ENCODE measurements around the gene OR2W1. TPM values are rescaled to one million over a fixed set of nuclear protein-coding genes. Genes with fewer than 3 reads are reported as not detected.

Gene OR2W1
- total RNA-seq, 4 donors from 2014 or later: not detected

- DNase-seq: peak in 1 of 3 donors; percentile 56
- Histone ChIP-seq H3K4me3 (peak overlapping the region; percentile 24 to 50 (median 39)), H3K4me1 (no peaks in the 10 kb centered on the region)
Observed at GRCh38 chr6:29011276-29011734, 33.7 kb downstream of the OR2W1 start.

GRCh38 chr6:29009358-29009757 lies 35.6 kb downstream of the OR2W1 start:
- no peaks in the 10 kb centered on the region for H3K4me1 ChIP-seq
- no peak overlapping the region for H3K4me3 ChIP-seq
- H3K36me3 ChIP-seq: no peaks in the 10 kb centered on the region
- H3K27me3 ChIP-seq: no peaks in the 10 kb centered on the region
- TF ChIP-seq POLR2A (IDR thresholded peaks at IDR 0.05): no peak
- no peak for TF ChIP-seq CTCF (IDR thresholded peaks at IDR 0.05)
- DNase-seq: no peak
- no peaks in the 10 kb centered on the region for H3K9me3 ChIP-seq
- no peak overlapping the region for H3K27ac ChIP-seq

More at GRCh38 chr6:29011276-29011734, 33.7 kb downstream of the OR2W1 start:
- Histone ChIP-seq H3K9me3 (no peaks in the 10 kb centered on the region), H3K27ac (no peak overlapping the region), H3K27me3 (no peaks in the 10 kb centered on the region), H3K36me3 (no peaks in the 10 kb centered on the region)
- TF ChIP-seq POLR2A (IDR thresholded peaks at IDR 0.05) (no peak), CTCF (IDR thresholded peaks at IDR 0.05) (no peak)

GRCh38 chr6:29008089-29008488 lies 36.9 kb downstream of the OR2W1 start:
- Histone ChIP-seq H3K27ac (no peak overlapping the region), H3K9me3 (no peaks in the 10 kb centered on the region), H3K27me3 (no peaks in the 10 kb centered on the region), H3K4me1 (no peaks in the 10 kb centered on the region), H3K4me3 (no peak overlapping the region), H3K36me3 (no peaks in the 10 kb centered on the region)
- no peak for DNase-seq
- TF ChIP-seq CTCF (IDR thresholded peaks at IDR 0.05) (no peak), POLR2A (IDR thresholded peaks at IDR 0.05) (no peak)

GRCh38 chr6:29005183-29005885 lies 39.6 kb downstream of the OR2W1 start, which contains the start of gene ZNF311:
ZNF311 (minus strand) TSS chr6:29005315; CDS start chr6:29003954, 1,361 bp downstream.
- no peaks in the 10 kb centered on the region for H3K27me3 ChIP-seq
- DNase-seq: peak in 2 of 3 donors; percentile 53 to 68
- no peaks in the 10 kb centered on the region for H3K36me3 ChIP-seq
- no peaks in the 10 kb centered on the region for H3K9me3 ChIP-seq
- no peak for TF ChIP-seq CTCF (IDR thresholded peaks at IDR 0.05)
- no peak for TF ChIP-seq POLR2A (IDR thresholded peaks at IDR 0.05)
- peak within 1 kb of the TSS; percentile 29 to 61 (median 52) for H3K4me3 ChIP-seq
- H3K4me1 ChIP-seq: no peaks in the 10 kb centered on the region
- H3K27ac ChIP-seq: peak within 1 kb of the TSS in 3 of 4 donors; percentile 20 to 48 (median 29)

- no peaks in the 10 kb centered on the region for H3K36me3 ChIP-seq
- H3K4me3 ChIP-seq: no peak overlapping the region
- H3K9me3 ChIP-seq: no peaks in the 10 kb centered on the region
- TF ChIP-seq POLR2A (IDR thresholded peaks at IDR 0.05) (no peak), CTCF (IDR thresholded peaks at IDR 0.05) (no peak)
- no peak for DNase-seq
- H3K4me1 ChIP-seq: no peaks in the 10 kb centered on the region
- no peak overlapping the region for H3K27ac ChIP-seq
- no peaks in the 10 kb centered on the region for H3K27me3 ChIP-seq
Observed at GRCh38 chr6:28996844-28997510, 48.0 kb downstream of the OR2W1 start.

Measured in Peyer's patch (tissue), 4 donors.